ENCODE data around the gene TADA1. TPM values are rescaled to one million over a fixed set of nuclear protein-coding genes. Genes with fewer than 3 reads are reported as not detected.

The TADA1 gene
- total and polyA plus RNA-seq, 12 donors: 5.8 to 23.1 (median 13.1) TPM

- DNase-seq: no peak
- Histone ChIP-seq H3K4me1 (replicated peaks in 1 of 2) (peaks cover 33 to 53% of the 10 kb centered on the region in 2 donors), H3K4me3 (no peak overlapping the region), H3K9me3 (replicated peaks in 1 of 3) (no peaks in the 10 kb centered on the region), H3K27me3 (no peaks in the 10 kb centered on the region), H3K36me3 (replicated peaks in 1 of 2) (peaks cover 0 to 58% of the 10 kb centered on the region in 2 donors), H3K27ac (peak overlapping the region in 3 of 5 donors; percentile 64 to 74 (median 68))
- intact Hi-C loops (cut with DNase I): no loop called here
- 84 to 88% (median 85%) methylated on average over 4 to 6 of the region's 6 CpGs for WGBS, 4 donors
- no peak for TF ChIP-seq POLR2A (IDR thresholded peaks at IDR 0.05)
- no peak for TF ChIP-seq CTCF (IDR thresholded peaks at IDR 0.05)
Measured at GRCh38 chr1:166843322-166843721, 32.7 kb downstream of the TADA1 start.

- no peak for DNase-seq
- Histone ChIP-seq H3K27me3 (no peaks in the 10 kb centered on the region), H3K4me1 (replicated peaks in 1 of 2) (peaks cover 33 to 45% of the 10 kb centered on the region in 2 donors), H3K4me3 (peak overlapping the region; percentile 16 to 95 (median 36)), H3K27ac (peak overlapping the region in 4 of 5 donors; percentile 45 to 87 (median 70)), H3K36me3 (replicated peaks in 1 of 2) (peaks cover 0 to 35% of the 10 kb centered on the region in 2 donors), H3K9me3 (replicated peaks in 1 of 3) (no peaks in the 10 kb centered on the region)
- 55 to 61% (median 59%) methylated on average over 16 of the region's 16 CpGs for WGBS, 4 donors
- intact Hi-C loops (cut with DNase I): no loop called here
- TF ChIP-seq CTCF (IDR thresholded peaks at IDR 0.05) (no peak), POLR2A (IDR thresholded peaks at IDR 0.05) (no peak)
Measured at GRCh38 chr1:166840309-166841274, 35.5 kb downstream of the TADA1 start.

- H3K4me3 ChIP-seq: peak overlapping the region; percentile 16 to 95 (median 36)
- 1 to 33% (median 1%) methylated on average over 2 to 82 of the region's 82 CpGs for WGBS, 4 donors
- H3K4me1 ChIP-seq (replicated peaks in 1 of 2): peaks cover 31 to 42% of the 10 kb centered on the region in 2 donors
- DNase-seq: peak; percentile 47 to 73 (median 63)
- peaks cover 0 to 32% of the 10 kb centered on the region in 2 donors for H3K36me3 ChIP-seq (replicated peaks in 1 of 2)
- H3K27me3 ChIP-seq: no peaks in the 10 kb centered on the region
- TF ChIP-seq POLR2A (IDR thresholded peaks at IDR 0.05): no peak
- peak in 1 of 6 experiments; percentile 19 for TF ChIP-seq CTCF (IDR thresholded peaks at IDR 0.05)
- peak overlapping the region in 4 of 5 donors; percentile 45 to 90 (median 80) for H3K27ac ChIP-seq
- H3K9me3 ChIP-seq (replicated peaks in 1 of 3): no peaks in the 10 kb centered on the region
- intact Hi-C loops (cut with DNase I): no loop called here
Measured at GRCh38 chr1:166839600-166840308, 36.3 kb downstream of the TADA1 start.
